GM23248 (cell line): ENCODE data around the gene TTC3.

ENCODE experiments used
- EZH2 ChIP-seq: fragments of 200-600 bp; sonication (generic); IDR thresholded peaks from 2 replicates; pipeline ENCODE4 v1.6.1; 2018; ENCODE audit warnings: antibody characterized with exemption, mild to moderate bottlenecking; ENCODE audit not compliant: insufficient read depth, poor library complexity, severe bottlenecking
- EZH2phosphoT487 ChIP-seq: fragments of 200-600 bp; sonication (generic); IDR thresholded peaks from 2 replicates; pipeline ENCODE4 v1.6.1; 2018; ENCODE audit warnings: antibody characterized with exemption, moderate library complexity, mild to moderate bottlenecking, low read depth; ENCODE audit not compliant: insufficient read depth

- TF ChIP-seq EZH2 (no peak), EZH2phosphoT487 (no peak)
These were observed 28.3 kb downstream of the TTC3 start for GRCh38 chr21:37101384-37101783.
